DND-41 (cell line): ENCODE measurements around the gene RRP9.

Experiments
- EZH2 ChIP-seq: IDR thresholded peaks from 3 replicates; pipeline ENCODE4 v1.6.1; 2012; ENCODE audit warnings: borderline replicate concordance, low read depth, mild to moderate bottlenecking, moderate library complexity, low read length, inconsistent platforms; ENCODE audit not compliant: severe bottlenecking
- TF ChIP-seq, protein P1 (sequence below): IDR thresholded peaks from 2 replicates; pipeline ENCODE4 v1.5.1; 2012; ENCODE audit warnings: borderline replicate concordance, low read length, moderate library complexity, mild to moderate bottlenecking; ENCODE audit not compliant: poor library complexity, severe bottlenecking; ENCODE audit errors: extremely low read depth

DNA sequence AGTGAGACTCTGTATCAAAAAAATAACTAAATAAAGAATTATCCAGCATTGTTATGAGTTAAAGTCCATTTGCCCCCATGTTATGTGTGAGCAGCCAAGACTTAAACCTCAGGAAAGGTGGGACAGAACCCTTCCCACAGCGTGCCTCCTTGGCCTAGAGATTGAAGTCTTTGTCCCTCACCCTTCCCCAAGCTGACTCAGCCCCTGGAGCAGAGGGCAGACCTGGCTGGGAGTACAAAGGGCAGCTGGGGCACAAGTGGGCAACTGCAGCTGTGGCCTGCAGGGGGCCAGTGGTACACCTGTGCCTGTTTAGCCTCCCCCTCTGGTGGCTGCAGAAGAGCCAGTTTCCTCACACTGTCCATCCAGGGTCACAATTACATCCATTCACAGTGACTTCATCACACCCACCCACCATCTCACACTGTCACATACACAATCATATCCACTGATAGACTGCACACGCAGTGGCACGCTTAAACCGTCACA lies 40.7 kb upstream of the RRP9 start:
- TF ChIP-seq, protein P1, sequence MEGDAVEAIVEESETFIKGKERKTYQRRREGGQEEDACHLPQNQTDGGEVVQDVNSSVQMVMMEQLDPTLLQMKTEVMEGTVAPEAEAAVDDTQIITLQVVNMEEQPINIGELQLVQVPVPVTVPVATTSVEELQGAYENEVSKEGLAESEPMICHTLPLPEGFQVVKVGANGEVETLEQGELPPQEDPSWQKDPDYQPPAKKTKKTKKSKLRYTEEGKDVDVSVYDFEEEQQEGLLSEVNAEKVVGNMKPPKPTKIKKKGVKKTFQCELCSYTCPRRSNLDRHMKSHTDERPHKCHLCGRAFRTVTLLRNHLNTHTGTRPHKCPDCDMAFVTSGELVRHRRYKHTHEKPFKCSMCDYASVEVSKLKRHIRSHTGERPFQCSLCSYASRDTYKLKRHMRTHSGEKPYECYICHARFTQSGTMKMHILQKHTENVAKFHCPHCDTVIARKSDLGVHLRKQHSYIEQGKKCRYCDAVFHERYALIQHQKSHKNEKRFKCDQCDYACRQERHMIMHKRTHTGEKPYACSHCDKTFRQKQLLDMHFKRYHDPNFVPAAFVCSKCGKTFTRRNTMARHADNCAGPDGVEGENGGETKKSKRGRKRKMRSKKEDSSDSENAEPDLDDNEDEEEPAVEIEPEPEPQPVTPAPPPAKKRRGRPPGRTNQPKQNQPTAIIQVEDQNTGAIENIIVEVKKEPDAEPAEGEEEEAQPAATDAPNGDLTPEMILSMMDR: peak; percentile 60
- no peak for TF ChIP-seq EZH2
